Breast epithelium (tissue), 4 donors: Measurements from ENCODE around the gene S1PR4. TPM values are rescaled to one million over a fixed set of nuclear protein-coding genes. Genes with fewer than 3 reads are reported as not detected.

ENCODE experiments used
- DNase-seq, 2 donors: peaks; one replicate each; pipeline ENCODE4 v3.0.0-alpha.2; 2019; ENCODE audit warnings: low spot score in 2 of 2
- H3K27ac ChIP-seq, 2 donors: fragments of 200-600 bp; sonication (generic) in 1 of 2; one replicate each; pipeline ENCODE4 v1.5.1; 2016 to 2019; ENCODE audit warnings: mild to moderate bottlenecking in 1 of 2
- H3K27me3 ChIP-seq, 2 donors: fragments of 200-600 bp; sonication (generic) in 1 of 2; one replicate each; pipeline versions ENCODE4 v1.5.1 to v1.6.0; 2017 to 2019; ENCODE audit warnings: control low read depth in 1 of 2, mild to moderate bottlenecking in 1 of 2
- H3K36me3 ChIP-seq: fragments of 200-600 bp; one replicate; pipeline ENCODE4 v1.5.1; 2019
- H3K4me1 ChIP-seq, 2 donors: fragments of 200-600 bp; sonication (generic); one replicate each; pipeline ENCODE4 v1.5.1; 2016 to 2019; ENCODE audit warnings: control low read depth in 1 of 2
- H3K4me3 ChIP-seq, 3 donors: fragments of 200-600 bp; sonication (generic); 1 replicate in 2 of 3; 2 replicates in 1 of 3; pipeline ENCODE4 v1.5.1; 2016 to 2019; ENCODE audit warnings: mild to moderate bottlenecking in 3 of 3, moderate library complexity in 2 of 3
- H3K9me3 ChIP-seq, 2 donors: fragments of 200-600 bp; sonication (generic) in 1 of 2; one replicate each; pipeline ENCODE4 v1.5.1; 2016 to 2019; ENCODE audit warnings: control low read depth in 1 of 2
- CTCF ChIP-seq, 3 donors: fragments of 450-650 bp; IDR thresholded peaks; one replicate each; pipeline ENCODE4 v1.5.1; 2016 to 2017; ENCODE audit warnings: antibody characterized with exemption in 3 of 3, mild to moderate bottlenecking in 3 of 3, moderate library complexity in 3 of 3
- POLR2A ChIP-seq: fragments of 450-650 bp; IDR thresholded peaks from one replicate; pipeline ENCODE4 v1.6.1; 2016; ENCODE audit warnings: antibody characterized with exemption, mild to moderate bottlenecking, moderate library complexity
- POLR2AphosphoS5 ChIP-seq, 3 donors: sonication (generic); formaldehyde crosslinking; IDR thresholded peaks; one replicate each; pipeline ENCODE4 v1.6.1; 2017; ENCODE audit warnings: antibody characterized with exemption in 3 of 3
- intact Hi-C: fragments of 100-400 bp; cut with DNase I; formaldehyde crosslinking; loops from one replicate; pipeline ENCODE4 v1.15.1; 2023; ENCODE audit warnings: low total_unique reads
- total RNA-seq, 3 donors: library from RNA; depleted of rRNA; stranded (reverse); fragments of >200 nt; gene quantifications; one replicate each; pipeline ENCODE4 v1.1.0, GENCODE V29; 2016

S1PR4 gene
- total RNA-seq, 3 donors from 2014 or later: 1.3 to 1.9 TPM; not detected in 1

GRCh38 chr19:3194106-3195087, 15.8 kb downstream of the S1PR4 start:
- Histone ChIP-seq H3K36me3 (no peaks in the 10 kb centered on the region), H3K27ac (no peak overlapping the region), H3K9me3 (no peaks in the 10 kb centered on the region), H3K4me3 (no peak overlapping the region), H3K4me1 (no peaks in the 10 kb centered on the region), H3K27me3 (no peaks in the 10 kb centered on the region)
- intact Hi-C loops: no loop called here
- DNase-seq: no peak
- no peak for TF ChIP-seq CTCF (IDR thresholded peaks at IDR 0.05)
- no peak for TF ChIP-seq POLR2AphosphoS5 (IDR thresholded peaks at IDR 0.05)
- TF ChIP-seq POLR2A: no peak

GRCh38 chr19:3196064-3196932, 17.7 kb downstream of the S1PR4 start:
- Histone ChIP-seq H3K36me3 (no peaks in the 10 kb centered on the region), H3K9me3 (no peaks in the 10 kb centered on the region)
- no peak for DNase-seq

GRCh38 chr19:3196933-3197205, 18.3 kb downstream of the S1PR4 start:
- H3K27ac ChIP-seq: no peak overlapping the region
- H3K9me3 ChIP-seq: no peaks in the 10 kb centered on the region
- no peaks in the 10 kb centered on the region for H3K27me3 ChIP-seq
- TF ChIP-seq CTCF (IDR thresholded peaks at IDR 0.05) (no peak), POLR2AphosphoS5 (IDR thresholded peaks at IDR 0.05) (no peak), POLR2A (no peak)
- intact Hi-C loops: no loop called here
- H3K4me3 ChIP-seq: no peak overlapping the region
- DNase-seq: no peak
- H3K36me3 ChIP-seq: no peaks in the 10 kb centered on the region
- H3K4me1 ChIP-seq: no peaks in the 10 kb centered on the region

More at GRCh38 chr19:3196064-3196932, 17.7 kb downstream of the S1PR4 start:
- TF ChIP-seq POLR2AphosphoS5 (IDR thresholded peaks at IDR 0.05): no peak
- no peak for TF ChIP-seq POLR2A
- no peak for TF ChIP-seq CTCF (IDR thresholded peaks at IDR 0.05)
- Histone ChIP-seq H3K27ac (no peak overlapping the region), H3K4me1 (no peaks in the 10 kb centered on the region), H3K4me3 (no peak overlapping the region), H3K27me3 (no peaks in the 10 kb centered on the region)
- intact Hi-C loops: no loop called here

GRCh38 chr19:3198901-3199700, 20.5 kb downstream of the S1PR4 start:
- intact Hi-C loops: no loop called here
- Histone ChIP-seq H3K4me1 (no peaks in the 10 kb centered on the region), H3K27ac (no peak overlapping the region), H3K27me3 (no peaks in the 10 kb centered on the region), H3K9me3 (no peaks in the 10 kb centered on the region), H3K4me3 (no peak overlapping the region), H3K36me3 (no peaks in the 10 kb centered on the region)
- DNase-seq: no peak
- no peak for TF ChIP-seq CTCF (IDR thresholded peaks at IDR 0.05)
- TF ChIP-seq POLR2A: no peak
- TF ChIP-seq POLR2AphosphoS5 (IDR thresholded peaks at IDR 0.05): no peak
